Motor neuron (in vitro differentiated cells): ENCODE data around the gene HLA-DOB. TPM values are rescaled to one million over a fixed set of nuclear protein-coding genes. Genes with fewer than 3 reads are reported as not detected.

ENCODE experiments used
- total RNA-seq, 8 experiments: library from RNA; unstranded; fragments of 300-600 nt; gene quantifications; 2 replicates each; pipeline versions ENCODE4 v1.2.3 to v1.2.4, GENCODE V29; 2022

The HLA-DOB gene
- total RNA-seq, 8 experiments from 2014 or later = 0.47 to 1.4 (median 1.1) TPM; not detected in 5

Other genes starting within 250 kb of the HLA-DOB start
- gene HLA-DRB1, start 227.2 kb downstream of the HLA-DOB start, total RNA-seq = 10 to 100 TPM in 1 of 8 experiments, 1 to 10 TPM in 1, not detected in 6; 3.1 to 80.7 TPM
- under 1 TPM in 4 of 8 experiments, not detected in 4; 0.13 to 0.57 (median 0.17) TPM for gene HLA-DQA1, start 179.6 kb downstream of the HLA-DOB start, total RNA-seq
- gene HLA-DQB1, start 150.3 kb downstream of the HLA-DOB start, total RNA-seq = 1 to 10 TPM in 1 of 8 experiments, under 1 TPM in 3, not detected in 4; 0.25 to 1.1 (median 0.54) TPM
- gene HLA-DQA2, start 75.6 kb downstream of the HLA-DOB start, total RNA-seq = under 1 TPM in 1 of 8 experiments, not detected in 7; 0.14 TPM
- under 1 TPM in 3 of 8 experiments, not detected in 5; 0.08 to 0.19 (median 0.15) TPM for gene HLA-DQB2, start 53.5 kb downstream of the HLA-DOB start, total RNA-seq
- gene TAP2, start 21.7 kb upstream of the HLA-DOB start, total RNA-seq = 100 to 1,000 TPM in 1 of 8 experiments, 10 to 100 TPM in 3, 1 to 10 TPM in 4; 1.7 to 104 (median 13.5) TPM
- gene PSMB8, start 27.0 kb upstream of the HLA-DOB start, total RNA-seq = 100 to 1,000 TPM in 1 of 8 experiments, 10 to 100 TPM in 3, under 1 TPM in 2, not detected in 2; 0.14 to 252 (median 41.8) TPM
- 100 to 1,000 TPM in 1 of 8 experiments, 10 to 100 TPM in 3, under 1 TPM in 4; 0.18 to 115 (median 12.6) TPM for gene TAP1, start 36.7 kb upstream of the HLA-DOB start, total RNA-seq
- gene PSMB9, start 37.2 kb upstream of the HLA-DOB start, total RNA-seq = 10 to 100 TPM in 4 of 8 experiments, under 1 TPM in 2, not detected in 2; 0.05 to 72.7 (median 11.4) TPM
- 1 to 10 TPM in 1 of 8 experiments, under 1 TPM in 7; 0.14 to 1.1 (median 0.34) TPM for gene HLA-DMB, start 124.0 kb upstream of the HLA-DOB start, total RNA-seq
- 1 to 10 TPM in 4 of 8 experiments, under 1 TPM in 4; 0.46 to 6.1 (median 1.3) TPM for gene HLA-DMA, start 136.1 kb upstream of the HLA-DOB start, total RNA-seq
- gene BRD2, start 151.6 kb upstream of the HLA-DOB start, total RNA-seq = 100 to 1,000 TPM; 124 to 401 (median 193) TPM
- 1 to 10 TPM in 1 of 8 experiments, under 1 TPM in 7; 0.21 to 1.3 (median 0.54) TPM for gene HLA-DOA, start 192.6 kb upstream of the HLA-DOB start, total RNA-seq